ENCODE measurements around the gene IFT81. TPM values are rescaled to one million over a fixed set of nuclear protein-coding genes. Genes with fewer than 3 reads are reported as not detected.

Gene IFT81
- total RNA-seq, 1 experiment from 2014 or later: 9.0 TPM

DNA sequence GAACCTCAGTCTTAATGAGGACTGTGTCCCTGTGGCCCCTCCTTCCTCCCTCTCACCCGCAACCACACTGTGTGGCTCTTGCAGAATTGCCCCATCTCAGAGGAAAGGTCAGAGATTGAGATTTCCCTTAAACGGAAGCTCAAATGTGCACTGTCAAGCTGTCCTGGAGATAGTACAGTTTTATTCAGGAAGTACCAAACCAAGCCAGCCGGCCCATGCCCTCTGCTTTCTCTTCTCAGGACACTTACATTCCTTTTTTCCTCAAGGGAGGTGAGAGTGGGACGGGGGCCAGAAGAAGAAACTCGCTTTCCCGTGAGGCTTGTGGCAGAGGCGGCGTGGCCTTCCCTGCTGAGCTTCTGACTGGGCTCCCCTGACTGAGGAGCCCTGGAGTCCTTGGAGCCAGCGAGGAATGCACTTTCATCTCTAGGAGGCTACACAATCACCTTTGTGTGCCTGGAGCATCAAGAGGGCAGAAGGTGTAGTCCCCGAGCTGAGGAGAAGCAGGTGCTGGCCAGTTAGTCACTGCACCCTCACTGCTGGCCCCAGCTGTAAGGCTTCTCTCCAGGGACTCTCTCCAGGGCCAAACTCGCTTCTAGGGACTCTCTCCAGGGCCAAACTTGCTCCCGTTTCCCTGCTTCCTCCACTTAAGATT is 132.7 kb downstream of the IFT81 start:
- DNase-seq (ENCODE audit: low read depth, low spot score) (no peak), ATAC-seq (peak; percentile 46; the same call in 1 of the 2 replicates)
- CTCF ChIA-PET: no interaction called here
- no peak for TF ChIP-seq SIN3A (IDR thresholded peaks at IDR 0.05; ENCODE audit: low read depth)
- no peak for TF ChIP-seq ZFX (IDR thresholded peaks at IDR 0.05)
- no peak for TF ChIP-seq ZBTB33 (IDR thresholded peaks at IDR 0.05; ENCODE audit: extremely low read depth, insufficient replicate concordance, low read length)
- no peak for TF ChIP-seq SRF (IDR thresholded peaks at IDR 0.05; ENCODE audit: low read depth)
- TF ChIP-seq, protein P1, sequence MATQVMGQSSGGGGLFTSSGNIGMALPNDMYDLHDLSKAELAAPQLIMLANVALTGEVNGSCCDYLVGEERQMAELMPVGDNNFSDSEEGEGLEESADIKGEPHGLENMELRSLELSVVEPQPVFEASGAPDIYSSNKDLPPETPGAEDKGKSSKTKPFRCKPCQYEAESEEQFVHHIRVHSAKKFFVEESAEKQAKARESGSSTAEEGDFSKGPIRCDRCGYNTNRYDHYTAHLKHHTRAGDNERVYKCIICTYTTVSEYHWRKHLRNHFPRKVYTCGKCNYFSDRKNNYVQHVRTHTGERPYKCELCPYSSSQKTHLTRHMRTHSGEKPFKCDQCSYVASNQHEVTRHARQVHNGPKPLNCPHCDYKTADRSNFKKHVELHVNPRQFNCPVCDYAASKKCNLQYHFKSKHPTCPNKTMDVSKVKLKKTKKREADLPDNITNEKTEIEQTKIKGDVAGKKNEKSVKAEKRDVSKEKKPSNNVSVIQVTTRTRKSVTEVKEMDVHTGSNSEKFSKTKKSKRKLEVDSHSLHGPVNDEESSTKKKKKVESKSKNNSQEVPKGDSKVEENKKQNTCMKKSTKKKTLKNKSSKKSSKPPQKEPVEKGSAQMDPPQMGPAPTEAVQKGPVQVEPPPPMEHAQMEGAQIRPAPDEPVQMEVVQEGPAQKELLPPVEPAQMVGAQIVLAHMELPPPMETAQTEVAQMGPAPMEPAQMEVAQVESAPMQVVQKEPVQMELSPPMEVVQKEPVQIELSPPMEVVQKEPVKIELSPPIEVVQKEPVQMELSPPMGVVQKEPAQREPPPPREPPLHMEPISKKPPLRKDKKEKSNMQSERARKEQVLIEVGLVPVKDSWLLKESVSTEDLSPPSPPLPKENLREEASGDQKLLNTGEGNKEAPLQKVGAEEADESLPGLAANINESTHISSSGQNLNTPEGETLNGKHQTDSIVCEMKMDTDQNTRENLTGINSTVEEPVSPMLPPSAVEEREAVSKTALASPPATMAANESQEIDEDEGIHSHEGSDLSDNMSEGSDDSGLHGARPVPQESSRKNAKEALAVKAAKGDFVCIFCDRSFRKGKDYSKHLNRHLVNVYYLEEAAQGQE (IDR thresholded peaks at IDR 0.05; ENCODE audit: low read depth): no peak
- TF ChIP-seq, protein P2, sequence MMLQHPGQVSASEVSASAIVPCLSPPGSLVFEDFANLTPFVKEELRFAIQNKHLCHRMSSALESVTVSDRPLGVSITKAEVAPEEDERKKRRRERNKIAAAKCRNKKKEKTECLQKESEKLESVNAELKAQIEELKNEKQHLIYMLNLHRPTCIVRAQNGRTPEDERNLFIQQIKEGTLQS (IDR thresholded peaks at IDR 0.05): no peak
- TF ChIP-seq FOSL1 (IDR thresholded peaks at IDR 0.05; ENCODE audit: low read depth): no peak
- TF ChIP-seq JUND (IDR thresholded peaks at IDR 0.05): no peak
- TF ChIP-seq EZH2phosphoT487 (IDR thresholded peaks at IDR 0.05; ENCODE audit: borderline replicate concordance): no peak
- no peak for TF ChIP-seq YY1 (IDR thresholded peaks at IDR 0.05; ENCODE audit: extremely low read depth, insufficient replicate concordance, low read depth, low read length)
- TF ChIP-seq POLR2A (IDR thresholded peaks at IDR 0.05; ENCODE audit: borderline replicate concordance, extremely low read depth, insufficient read depth, insufficient read length): no peak
- intact Hi-C loops (cut with micrococcal nuclease): no loop called here
- Histone ChIP-seq H3K27me3 (ENCODE audit: insufficient read depth, low read length) (no peaks in the 10 kb centered on the region), H3K9me2 (ENCODE audit: insufficient read depth) (no peaks in the 10 kb centered on the region), H4K20me1 (ENCODE audit: insufficient read depth) (no peaks in the 10 kb centered on the region), H2AFZ (ENCODE audit: low read depth, low read length, poor library complexity, severe bottlenecking) (no peak overlapping the region), H3K9ac (ENCODE audit: low read length) (no peak overlapping the region), H3K36me3 (ENCODE audit: control insufficient read depth in 1 of 2, insufficient read depth in 2 of 2, low read length in 2 of 2) (no peaks in the 10 kb centered on the region), H3K9me3 (ENCODE audit: control insufficient read depth in 1 of 2, insufficient read depth in 1 of 2, low read depth in 1 of 2, low read length in 2 of 2) (no peaks in the 10 kb centered on the region), H3K27ac (ENCODE audit: low read depth, low read length) (peak overlapping the region; percentile 13; the same call in 1 of the 2 replicates), H3K79me2 (ENCODE audit: insufficient read depth, low read length) (no peaks in the 10 kb centered on the region), H3K4me2 (ENCODE audit: low read length) (peak overlapping the region; percentile 20), H3K4me1 (ENCODE audit: control insufficient read depth in 1 of 2, insufficient read depth in 2 of 2, low read length in 2 of 2) (peaks cover 29 to 48% of the 10 kb centered on the region in 2 experiments), H3K4me3 (replicated peaks in 1 of 2; ENCODE audit: low read depth in 1 of 2, low read length in 2 of 2) (no peak overlapping the region)
- POLR2A ChIA-PET: interaction anchor here (0.8 to 1.6 kb wide), 2 partner anchors 13 to 30 kb away, joined by 3 to 4 read pairs; no protein-coding TSS in a partner anchor
- RAD21 ChIA-PET (ENCODE audit: low non-redundant PET in 1 of 2, low total read pairs in 2 of 2, uncharacterized antibody in 2 of 2, unreplicated experiment in 2 of 2): interaction anchor here in 1 of 2 experiments (0.6 kb wide), 1 partner anchor 31 kb away, joined by 4 read pairs; no protein-coding TSS in a partner anchor
- BruUV-seq (replicated peaks): no TSS peak

All from HCT116 (cell line).